GM20000 (cell line): ENCODE measurements around the gene HS6ST2.

Source experiments
- DNase-seq: peaks from one replicate; pipeline ENCODE4 v3.0.0; 2012; ENCODE audit warnings: low spot score
- TF ChIP-seq, protein P1 (sequence below): IDR thresholded peaks from 2 replicates; pipeline ENCODE4 v1.5.1; 2012; ENCODE audit warnings: mild to moderate bottlenecking, control low read depth; ENCODE audit errors: extremely low read depth, missing control alignments

The HS6ST2 gene

DNA sequence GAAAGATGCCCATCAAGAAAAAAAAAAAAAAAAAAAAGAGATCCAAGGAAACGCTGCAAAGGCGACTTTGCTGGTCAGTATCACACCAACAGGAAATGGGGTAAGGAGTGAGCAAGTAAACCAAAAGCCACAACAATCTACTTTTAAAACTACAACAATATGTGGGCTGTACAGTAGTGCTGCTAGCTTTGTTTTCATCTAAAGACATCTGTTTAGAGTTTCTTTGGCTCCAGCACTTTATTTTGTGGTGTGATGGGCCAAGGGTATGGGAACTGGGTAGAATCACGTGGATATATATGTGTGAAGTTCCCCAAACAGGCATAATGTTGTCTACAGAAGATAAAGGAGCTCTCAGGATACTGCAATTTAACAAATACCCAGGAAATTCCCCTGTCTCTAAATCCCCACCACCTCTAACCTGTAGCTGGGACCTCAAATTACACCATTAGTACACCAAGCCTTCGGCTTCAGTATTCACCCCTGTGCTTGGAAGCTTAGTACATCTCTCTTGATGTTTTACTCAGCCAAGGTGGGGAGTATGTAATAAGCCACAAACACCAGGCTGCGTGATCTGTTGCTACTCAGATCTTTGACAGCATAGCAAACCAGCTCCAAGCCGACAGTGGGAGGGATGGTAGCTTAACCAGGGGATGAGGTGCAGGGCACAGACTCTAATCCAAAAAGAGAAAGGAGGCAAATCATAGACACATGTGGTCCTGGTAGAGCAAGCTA, 207.9 kb downstream of the HS6ST2 start:
- TF ChIP-seq, protein P1, sequence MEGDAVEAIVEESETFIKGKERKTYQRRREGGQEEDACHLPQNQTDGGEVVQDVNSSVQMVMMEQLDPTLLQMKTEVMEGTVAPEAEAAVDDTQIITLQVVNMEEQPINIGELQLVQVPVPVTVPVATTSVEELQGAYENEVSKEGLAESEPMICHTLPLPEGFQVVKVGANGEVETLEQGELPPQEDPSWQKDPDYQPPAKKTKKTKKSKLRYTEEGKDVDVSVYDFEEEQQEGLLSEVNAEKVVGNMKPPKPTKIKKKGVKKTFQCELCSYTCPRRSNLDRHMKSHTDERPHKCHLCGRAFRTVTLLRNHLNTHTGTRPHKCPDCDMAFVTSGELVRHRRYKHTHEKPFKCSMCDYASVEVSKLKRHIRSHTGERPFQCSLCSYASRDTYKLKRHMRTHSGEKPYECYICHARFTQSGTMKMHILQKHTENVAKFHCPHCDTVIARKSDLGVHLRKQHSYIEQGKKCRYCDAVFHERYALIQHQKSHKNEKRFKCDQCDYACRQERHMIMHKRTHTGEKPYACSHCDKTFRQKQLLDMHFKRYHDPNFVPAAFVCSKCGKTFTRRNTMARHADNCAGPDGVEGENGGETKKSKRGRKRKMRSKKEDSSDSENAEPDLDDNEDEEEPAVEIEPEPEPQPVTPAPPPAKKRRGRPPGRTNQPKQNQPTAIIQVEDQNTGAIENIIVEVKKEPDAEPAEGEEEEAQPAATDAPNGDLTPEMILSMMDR = no peak
- no peak for DNase-seq

DNA sequence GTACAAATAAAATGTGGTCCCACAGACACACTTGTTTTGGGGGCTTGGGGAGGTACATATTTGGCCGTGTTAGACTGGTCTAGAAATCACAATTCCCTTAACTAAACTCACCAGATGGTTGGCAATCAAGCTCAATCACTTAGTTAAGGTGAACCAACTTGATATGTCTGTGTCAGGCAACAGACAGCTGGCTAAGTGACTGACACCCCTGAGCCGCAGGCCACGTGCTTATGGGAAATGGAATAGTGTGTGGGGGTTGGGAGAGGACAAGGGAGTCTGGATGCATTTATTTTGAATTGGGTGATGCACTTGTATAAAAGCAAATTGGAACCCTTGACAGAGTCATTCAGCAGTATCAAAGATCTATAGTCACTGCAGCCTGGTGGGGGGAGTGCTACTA, 209.0 kb downstream of the HS6ST2 start:
- DNase-seq = no peak
- TF ChIP-seq, protein P1 = no peak

DNA sequence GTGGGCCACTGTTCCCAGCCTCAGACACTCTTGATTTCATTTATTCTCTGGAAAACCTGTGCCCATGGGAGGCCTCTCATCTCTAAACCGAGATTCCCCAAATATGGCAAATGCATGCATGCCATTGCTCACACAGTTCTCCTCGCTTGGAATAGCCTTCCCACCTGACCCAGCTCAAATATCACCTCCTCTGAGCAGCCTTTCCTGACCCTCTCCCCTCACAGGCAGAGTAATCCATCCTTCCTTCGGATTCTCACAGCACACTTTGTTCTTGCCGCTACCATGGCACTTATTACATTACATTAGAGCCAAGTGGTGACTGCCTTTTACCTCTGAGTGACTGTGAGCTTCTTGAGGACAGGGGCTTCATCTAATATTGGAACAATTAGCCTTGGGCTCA, 209.5 kb downstream of the HS6ST2 start:
- no peak for DNase-seq
- TF ChIP-seq, protein P1 = no peak

- DNase-seq = no peak
- TF ChIP-seq, protein P1 = no peak
Measured at GRCh38 chrX:132748268-132748667, 210.2 kb downstream of the HS6ST2 start.

GRCh38 chrX:132745593-132745992, 212.8 kb downstream of the HS6ST2 start:
- TF ChIP-seq, protein P1 = no peak

DNA sequence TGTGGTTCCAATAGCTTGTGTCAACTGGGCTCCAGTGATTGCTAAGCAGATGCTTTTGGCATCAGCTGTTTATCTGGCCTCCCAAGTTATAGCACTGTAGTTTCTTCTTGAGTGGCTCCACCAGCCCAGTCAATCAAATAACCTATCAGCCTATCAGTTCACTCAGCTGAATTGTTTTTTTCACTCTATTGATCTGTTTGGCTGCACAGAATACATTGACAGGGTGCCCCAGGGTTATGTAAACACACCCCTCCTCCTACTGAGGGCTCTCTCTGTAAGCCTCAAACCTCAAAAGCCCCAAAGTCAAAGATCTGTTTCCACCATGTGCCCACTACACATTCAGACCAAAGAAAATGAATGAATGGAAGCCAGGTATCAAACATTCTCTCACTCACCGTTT, 214.0 kb downstream of the HS6ST2 start:
- TF ChIP-seq, protein P1 = no peak

More at GRCh38 chrX:132745593-132745992, 212.8 kb downstream of the HS6ST2 start:
- no peak for DNase-seq

GRCh38 chrX:132743086-132743485, 215.3 kb downstream of the HS6ST2 start:
- DNase-seq = no peak
- TF ChIP-seq, protein P1 = no peak

More for the DNA sequence above, 214.0 kb downstream of the HS6ST2 start:
- no peak for DNase-seq
